Ovary (tissue), 3 donors: ENCODE measurements around the gene CCNC.

Experiments
- EP300 ChIP-seq: sonication (generic); formaldehyde crosslinking; IDR thresholded peaks from one replicate; pipeline ENCODE4 v1.6.1; 2017; ENCODE audit warnings: antibody characterized with exemption
- TF ChIP-seq, protein P1 (sequence below), 3 donors: fragments of 450-650 bp in 2 of 3; fragments of 200-600 bp in 1 of 3; IDR thresholded peaks; one replicate each; pipeline versions ENCODE4 v1.5.1 to v1.8.0; 2016 to 2022; ENCODE audit warnings: antibody characterized with exemption in 3 of 3, mild to moderate bottlenecking in 1 of 3
- donor health status: DM: no; HTN: no; CAD: no.

DNA sequence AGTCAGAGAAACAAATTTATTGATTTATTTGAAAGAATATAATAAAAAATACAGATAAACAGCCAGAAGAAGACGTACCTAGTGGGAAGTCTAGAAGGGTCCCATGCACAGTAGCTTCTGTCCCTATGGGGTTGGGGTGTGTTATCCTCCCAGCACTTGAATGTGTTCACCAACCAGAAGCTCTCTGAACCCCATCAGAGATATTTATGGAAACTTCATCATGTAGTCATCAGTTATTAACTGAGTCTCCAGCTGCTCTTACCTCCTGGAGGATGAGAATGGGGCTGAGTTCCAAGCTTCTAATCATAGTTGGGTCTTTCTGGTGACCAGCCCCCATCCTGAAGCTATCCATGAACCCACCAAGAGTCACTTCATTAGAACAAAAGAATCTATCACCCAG is 37.8 kb downstream of the CCNC start:
- TF ChIP-seq, protein P1, sequence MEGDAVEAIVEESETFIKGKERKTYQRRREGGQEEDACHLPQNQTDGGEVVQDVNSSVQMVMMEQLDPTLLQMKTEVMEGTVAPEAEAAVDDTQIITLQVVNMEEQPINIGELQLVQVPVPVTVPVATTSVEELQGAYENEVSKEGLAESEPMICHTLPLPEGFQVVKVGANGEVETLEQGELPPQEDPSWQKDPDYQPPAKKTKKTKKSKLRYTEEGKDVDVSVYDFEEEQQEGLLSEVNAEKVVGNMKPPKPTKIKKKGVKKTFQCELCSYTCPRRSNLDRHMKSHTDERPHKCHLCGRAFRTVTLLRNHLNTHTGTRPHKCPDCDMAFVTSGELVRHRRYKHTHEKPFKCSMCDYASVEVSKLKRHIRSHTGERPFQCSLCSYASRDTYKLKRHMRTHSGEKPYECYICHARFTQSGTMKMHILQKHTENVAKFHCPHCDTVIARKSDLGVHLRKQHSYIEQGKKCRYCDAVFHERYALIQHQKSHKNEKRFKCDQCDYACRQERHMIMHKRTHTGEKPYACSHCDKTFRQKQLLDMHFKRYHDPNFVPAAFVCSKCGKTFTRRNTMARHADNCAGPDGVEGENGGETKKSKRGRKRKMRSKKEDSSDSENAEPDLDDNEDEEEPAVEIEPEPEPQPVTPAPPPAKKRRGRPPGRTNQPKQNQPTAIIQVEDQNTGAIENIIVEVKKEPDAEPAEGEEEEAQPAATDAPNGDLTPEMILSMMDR (IDR thresholded peaks at IDR 0.05) = no peak
- TF ChIP-seq EP300 = no peak
